Urinary bladder (tissue), 4 donors: ENCODE data around the gene GRAMD2B. TPM values are rescaled to one million over a fixed set of nuclear protein-coding genes. Genes with fewer than 3 reads are reported as not detected.
A peak's percentile ranks its signal among the peaks of the same experiment; 100 is the strongest.

Experiments
- DNase-seq: peaks from one replicate; pipeline ENCODE4 v3.0.0-alpha.2; 2015; ENCODE audit errors: extremely low spot score
- H3K27ac ChIP-seq: one replicate; pipeline ENCODE4 v1.5.1; 2013; ENCODE audit warnings: low read depth, mild to moderate bottlenecking, moderate library complexity
- H3K36me3 ChIP-seq: one replicate; pipeline ENCODE4 v1.6.1; 2013; ENCODE audit warnings: mild to moderate bottlenecking, moderate library complexity; ENCODE audit not compliant: insufficient read depth
- H3K4me1 ChIP-seq: one replicate; pipeline ENCODE4 v1.6.1; 2013; ENCODE audit warnings: mild to moderate bottlenecking, moderate library complexity; ENCODE audit not compliant: insufficient read depth
- H3K4me3 ChIP-seq: one replicate; pipeline ENCODE4 v1.5.1; 2013; ENCODE audit warnings: low read depth, low read length
- WGBS: extraction: QIAGEN DNeasy Blood & Tissue Kit; methylation state at CpG from one replicate; pipeline ENCODE4 v1.1.7; 2013; 5-methylcytosine and 5-hydroxymethylcytosine counted together
- polyA plus RNA-seq: library from polyadenylated mRNA; stranded (reverse); fragments of 200-250 nt; gene quantifications from one replicate; pipeline ENCODE4 v1.2.3, GENCODE V29; 2013
- total RNA-seq: library from RNA; depleted of rRNA; stranded (reverse); fragments of >200 nt; gene quantifications from one replicate; pipeline ENCODE4 v1.2.3, GENCODE V29; 2014
- donor health status: healthy with polysubstance abuse.
- donor health status: healthy.

GRAMD2B gene
- total and polyA plus RNA-seq, 2 donors = 10.8 to 39.4 TPM

DNA sequence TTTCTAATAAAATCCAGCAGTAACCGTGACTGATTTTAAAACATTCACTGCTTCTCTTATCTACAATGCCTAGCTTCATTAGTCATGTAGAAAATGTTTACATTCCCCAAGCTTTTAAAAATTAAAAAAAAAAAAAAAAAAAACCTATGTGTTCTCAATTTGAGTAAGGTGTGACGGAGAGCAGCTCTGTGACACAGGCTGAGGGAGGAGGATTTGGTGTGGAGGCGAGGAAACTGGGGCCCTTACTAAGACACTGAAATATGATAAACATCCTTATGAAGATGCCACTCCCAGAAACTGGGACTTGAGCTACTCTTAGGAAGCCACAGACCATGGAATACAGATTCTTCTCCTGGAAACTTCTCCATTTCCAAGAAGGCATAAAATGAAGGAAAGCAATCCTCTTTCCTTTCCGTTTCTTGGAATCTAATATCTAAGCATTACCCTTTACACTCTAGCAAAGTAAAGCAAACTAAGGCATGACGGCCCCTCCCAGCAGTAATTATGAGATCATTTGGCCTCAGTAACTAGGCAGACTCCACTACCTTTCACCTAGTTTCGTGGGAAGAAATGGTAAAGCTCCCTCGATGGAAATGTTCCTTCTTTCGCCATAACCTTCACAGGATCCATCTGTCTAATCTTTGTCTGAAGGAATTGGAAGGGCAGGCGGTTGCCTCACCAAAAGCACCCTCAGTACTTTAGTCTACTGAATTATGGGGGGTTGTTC is 23.5 kb downstream of the GRAMD2B start:
- Histone ChIP-seq H3K4me1 (no peaks in the 10 kb centered on the region), H3K36me3 (no peaks in the 10 kb centered on the region), H3K27ac (no peak overlapping the region), H3K4me3 (no peak overlapping the region)
- DNase-seq = no peak
- 74% methylated on average over 9 of the region's 9 CpGs for WGBS

DNA sequence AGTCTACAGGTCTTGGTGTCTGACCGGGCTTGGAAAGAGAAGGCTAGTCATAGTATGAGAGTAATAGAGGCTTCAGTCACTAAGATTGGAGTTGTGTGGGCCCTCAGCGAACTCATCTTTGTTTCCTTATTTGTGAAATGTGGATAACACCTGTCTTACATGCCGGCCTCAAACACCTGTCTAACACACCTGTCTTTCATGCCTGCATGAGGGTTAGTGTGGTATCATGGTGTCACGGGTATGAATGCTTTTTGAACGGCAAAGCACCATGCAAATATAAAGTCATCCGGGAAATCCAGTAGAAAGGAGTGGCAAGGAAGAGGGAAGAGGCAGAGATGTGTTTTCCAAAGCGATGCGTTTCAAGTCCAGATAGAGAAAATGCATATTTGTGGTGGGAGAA is 25.5 kb downstream of the GRAMD2B start:
- no peaks in the 10 kb centered on the region for H3K36me3 ChIP-seq
- no peaks in the 10 kb centered on the region for H3K4me1 ChIP-seq
- DNase-seq = no peak
- no peak overlapping the region for H3K4me3 ChIP-seq
- WGBS = 87% methylated on average over 8 of the region's 8 CpGs
- no peak overlapping the region for H3K27ac ChIP-seq

DNA sequence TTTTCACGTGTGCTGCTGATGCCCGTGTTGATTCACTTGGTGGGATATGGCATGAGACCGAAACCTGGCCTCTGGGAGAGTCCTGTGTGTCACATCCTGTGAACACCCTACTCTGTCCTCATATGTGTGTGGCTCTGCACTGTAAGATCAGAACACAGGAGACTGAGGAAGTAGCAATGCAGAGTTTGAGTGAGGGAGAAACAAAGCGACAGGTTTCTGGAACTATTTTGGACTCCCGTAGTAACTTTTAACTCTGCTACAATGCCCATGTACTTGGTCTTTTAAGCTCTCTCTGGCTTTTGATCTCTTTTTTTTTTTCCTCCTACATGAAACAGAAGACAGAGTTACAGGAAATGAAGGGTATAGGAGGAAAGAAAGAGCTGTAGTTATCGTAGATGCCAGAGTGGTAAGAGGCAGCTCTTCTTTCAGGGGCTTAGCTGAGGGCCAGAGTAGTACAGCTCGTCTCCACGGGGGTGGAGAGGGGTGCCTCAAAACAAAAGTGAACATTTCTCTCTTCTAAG is 26.6 kb downstream of the GRAMD2B start:
- Histone ChIP-seq H3K4me3 (no peak overlapping the region), H3K4me1 (no peaks in the 10 kb centered on the region), H3K27ac (peak overlapping the region; percentile 54), H3K36me3 (no peaks in the 10 kb centered on the region)
- DNase-seq = no peak
- 30% methylated on average over 8 of the region's 8 CpGs for WGBS

DNA sequence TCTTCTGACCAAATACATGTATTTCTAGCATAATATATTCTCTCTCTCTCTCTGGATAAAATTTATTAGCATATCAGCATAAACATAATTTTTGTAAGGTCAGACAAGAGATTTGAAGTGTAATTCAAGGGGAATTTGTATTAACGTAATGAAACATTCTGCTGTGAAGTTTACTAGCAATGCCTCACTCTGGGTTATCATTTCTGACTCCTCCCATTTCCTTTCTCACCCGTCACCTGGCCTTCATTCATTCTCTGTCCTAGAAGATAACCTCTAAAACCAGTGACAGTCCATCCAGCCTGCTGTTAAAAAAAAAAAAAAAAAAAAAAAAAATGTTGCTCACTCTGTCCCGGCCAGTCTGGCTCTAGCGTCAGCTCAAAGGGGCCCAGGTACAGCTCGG is 27.1 kb downstream of the GRAMD2B start:
- H3K36me3 ChIP-seq = no peaks in the 10 kb centered on the region
- H3K27ac ChIP-seq = no peak overlapping the region
- no peaks in the 10 kb centered on the region for H3K4me1 ChIP-seq
- H3K4me3 ChIP-seq = no peak overlapping the region
- DNase-seq = no peak
- 80% methylated on average over 5 of the region's 5 CpGs for WGBS

DNA sequence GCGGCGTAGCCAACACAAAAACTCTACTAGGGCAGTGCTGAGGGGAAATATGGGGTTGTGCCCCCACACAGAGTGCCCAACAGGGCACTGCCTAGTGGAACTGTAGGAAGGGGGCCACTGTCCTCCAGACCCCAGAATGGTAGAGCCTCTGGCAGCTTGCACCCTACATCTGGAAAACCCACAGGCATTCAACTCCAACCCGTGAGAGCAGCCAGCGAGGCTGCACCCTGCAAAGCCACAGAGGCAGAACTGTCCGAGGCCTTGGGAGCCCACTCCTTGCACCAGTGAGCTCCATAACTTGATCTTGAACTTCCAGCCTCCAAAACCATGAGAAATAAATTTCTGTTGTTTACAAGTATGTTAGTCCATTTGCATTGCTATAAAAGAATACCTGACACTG is 27.7 kb downstream of the GRAMD2B start:
- WGBS = 76% methylated on average over 5 of the region's 5 CpGs
- Histone ChIP-seq H3K4me1 (no peaks in the 10 kb centered on the region), H3K4me3 (no peak overlapping the region), H3K27ac (no peak overlapping the region), H3K36me3 (no peaks in the 10 kb centered on the region)
- DNase-seq = no peak

DNA sequence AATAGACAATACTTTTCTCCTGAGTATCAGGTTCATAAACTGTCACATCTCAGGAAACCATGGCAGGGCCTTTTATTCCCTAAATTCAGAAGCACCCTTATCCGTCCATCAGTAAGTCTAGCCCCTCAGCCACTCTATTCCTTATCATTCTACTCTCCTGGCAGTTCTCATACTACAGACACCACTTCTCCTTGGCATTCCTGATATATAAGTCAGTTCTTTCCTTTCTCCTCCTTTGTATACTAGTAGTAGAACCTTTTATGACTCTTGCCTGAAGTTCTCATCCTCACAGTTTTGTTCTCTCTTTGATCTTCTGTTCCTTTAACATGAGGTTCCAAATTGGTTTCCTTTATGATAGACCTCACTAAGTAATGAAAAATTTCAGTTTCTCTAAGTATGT is 29.3 kb downstream of the GRAMD2B start:
- Histone ChIP-seq H3K36me3 (peaks cover 1% of the 10 kb centered on the region), H3K4me1 (no peaks in the 10 kb centered on the region), H3K27ac (no peak overlapping the region), H3K4me3 (no peak overlapping the region)
- DNase-seq = no peak
- WGBS = 96% methylated on average over 1 of the region's 1 CpG

DNA sequence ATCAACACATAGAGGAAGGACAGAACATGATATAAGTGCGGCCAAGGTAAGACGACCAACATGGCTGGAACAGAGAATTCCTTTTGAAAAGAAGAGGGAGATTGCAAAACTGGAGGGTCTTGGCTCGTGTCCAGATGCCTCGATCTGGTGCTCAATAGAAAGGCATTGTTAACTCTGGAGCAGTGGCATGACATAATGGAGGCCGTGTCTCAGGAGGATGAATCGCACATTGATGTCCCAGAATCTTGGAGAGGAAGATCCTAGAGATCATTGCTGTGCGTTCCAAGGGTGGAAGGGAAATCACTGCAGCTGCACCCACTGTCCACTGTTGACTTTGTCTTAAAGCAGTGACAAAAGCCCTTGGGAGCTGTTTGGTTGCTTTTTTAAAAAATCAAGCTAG is 30.9 kb downstream of the GRAMD2B start:
- 83% methylated on average over 7 of the region's 7 CpGs for WGBS
- Histone ChIP-seq H3K36me3 (peaks cover 1% of the 10 kb centered on the region), H3K4me3 (no peak overlapping the region), H3K27ac (no peak overlapping the region), H3K4me1 (no peaks in the 10 kb centered on the region)
- DNase-seq = no peak

DNA sequence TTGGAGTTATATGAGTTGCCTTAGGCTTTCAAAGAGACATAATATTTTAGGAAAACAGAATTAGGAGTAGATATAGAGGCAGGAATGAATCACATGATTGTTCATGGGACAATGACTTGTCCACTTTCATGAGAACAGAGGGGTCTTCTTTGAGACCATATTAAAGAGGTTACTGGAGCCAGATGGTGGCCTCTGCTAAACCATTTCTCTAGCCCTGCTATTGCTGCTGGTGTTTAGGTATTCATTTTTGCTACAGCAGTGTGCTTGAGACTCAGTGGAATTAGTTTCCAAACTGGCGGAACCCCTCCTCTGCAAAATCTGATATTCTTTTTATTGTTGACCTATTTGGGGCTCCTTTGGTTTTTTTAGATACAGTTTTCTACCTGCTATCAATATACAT is 31.3 kb downstream of the GRAMD2B start:
- WGBS = 98% methylated on average over 1 of the region's 1 CpG
- no peak for DNase-seq
- Histone ChIP-seq H3K27ac (no peak overlapping the region), H3K4me3 (no peak overlapping the region), H3K4me1 (no peaks in the 10 kb centered on the region), H3K36me3 (peaks cover 1% of the 10 kb centered on the region)

DNA sequence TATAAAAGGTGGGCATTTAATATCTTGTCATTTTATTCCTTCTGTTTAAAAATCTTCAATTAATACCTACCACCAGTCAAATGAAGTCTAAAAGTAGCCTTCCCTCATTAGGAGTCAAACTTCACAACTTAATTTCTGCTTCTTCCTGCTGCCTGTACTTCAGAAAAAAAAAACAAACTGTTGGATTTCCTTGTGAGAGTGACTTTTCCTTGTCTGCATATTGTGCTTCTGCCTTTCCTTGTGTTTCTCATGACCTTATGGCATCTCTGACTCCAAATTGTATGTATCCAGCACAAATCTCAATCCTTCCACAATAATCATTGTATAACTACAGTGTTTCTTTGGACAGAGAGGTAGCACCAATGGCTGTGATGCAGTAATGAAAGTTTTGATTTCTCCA is 32.1 kb downstream of the GRAMD2B start:
- Histone ChIP-seq H3K36me3 (peaks cover 1% of the 10 kb centered on the region), H3K4me1 (no peaks in the 10 kb centered on the region), H3K4me3 (no peak overlapping the region), H3K27ac (no peak overlapping the region)
- no peak for DNase-seq

DNA sequence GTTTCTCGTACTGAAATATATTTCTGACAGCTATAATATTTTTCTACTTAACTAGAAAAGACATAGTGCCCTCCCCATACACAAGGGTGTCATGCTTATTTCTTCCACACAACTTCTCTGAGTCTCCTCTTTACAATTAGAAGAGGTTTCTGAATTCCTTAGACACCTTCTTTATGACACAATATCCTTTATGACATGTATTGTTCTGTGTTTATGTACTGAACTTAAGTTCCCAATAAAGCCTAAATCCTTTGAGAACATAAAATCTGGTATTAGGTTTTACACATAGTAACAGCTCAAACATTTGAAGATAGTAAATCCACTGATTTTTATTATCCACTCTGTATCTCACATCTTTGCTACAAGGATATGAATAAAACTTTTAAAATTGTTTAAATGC is 32.5 kb downstream of the GRAMD2B start:
- H3K4me1 ChIP-seq = no peaks in the 10 kb centered on the region
- H3K27ac ChIP-seq = no peak overlapping the region
- WGBS = 78% methylated on average over 1 of the region's 1 CpG
- H3K36me3 ChIP-seq = peaks cover 1% of the 10 kb centered on the region
- no peak overlapping the region for H3K4me3 ChIP-seq
- no peak for DNase-seq

DNA sequence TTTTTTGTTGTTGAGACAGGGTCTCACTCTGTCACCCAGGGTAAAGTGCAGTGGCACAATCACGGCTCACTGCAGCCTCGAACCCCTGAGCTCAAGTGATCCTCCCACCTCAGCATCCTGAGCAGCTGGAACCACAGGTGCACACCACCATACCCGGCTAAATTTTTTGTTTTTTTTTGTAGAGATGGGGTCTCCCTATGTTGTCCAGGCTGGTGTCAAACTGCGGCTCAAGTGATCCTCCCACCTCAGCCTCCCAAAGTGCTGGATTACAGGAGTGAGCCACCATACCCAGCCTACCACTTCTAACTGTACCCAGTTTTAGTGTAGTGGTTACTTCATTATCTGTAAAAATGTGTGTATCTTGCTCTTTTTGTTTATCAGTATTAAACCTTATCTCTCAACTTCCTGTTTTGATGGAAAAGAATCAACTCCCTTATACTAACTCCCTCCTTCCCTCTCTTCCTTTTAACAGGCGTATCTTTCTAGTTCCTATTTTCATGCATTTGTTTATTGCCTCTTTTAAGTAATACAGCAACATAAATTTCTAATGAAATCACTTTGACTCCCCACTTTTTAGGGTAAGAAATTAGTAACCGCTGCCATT is 33.1 kb downstream of the GRAMD2B start:
- no peak for DNase-seq
- no peak overlapping the region for H3K27ac ChIP-seq
- no peaks in the 10 kb centered on the region for H3K4me1 ChIP-seq
- H3K36me3 ChIP-seq = peaks cover 1% of the 10 kb centered on the region
- WGBS = 91% methylated on average over 6 of the region's 6 CpGs
- no peak overlapping the region for H3K4me3 ChIP-seq

DNA sequence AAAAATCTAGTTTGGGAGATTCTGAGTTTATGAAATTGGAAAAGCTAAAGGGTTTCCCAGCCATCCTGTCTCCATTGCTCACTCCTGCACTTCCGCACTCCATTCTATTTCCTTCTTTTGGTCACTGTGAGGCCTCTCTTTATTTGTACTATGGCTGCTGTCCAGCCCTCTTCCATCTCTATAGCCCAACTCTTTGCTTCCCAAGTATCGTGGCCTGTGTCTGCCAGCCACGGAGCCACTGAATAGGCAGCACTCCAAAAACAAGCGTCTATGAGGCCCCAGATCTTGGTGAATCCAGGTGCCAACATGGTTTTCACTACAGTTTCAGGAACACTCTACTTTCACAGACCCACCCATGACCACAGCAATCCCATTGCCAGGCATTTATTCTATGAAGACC is 37.2 kb downstream of the GRAMD2B start:
- Histone ChIP-seq H3K27ac (no peak overlapping the region), H3K4me1 (no peaks in the 10 kb centered on the region), H3K36me3 (peaks cover 1% of the 10 kb centered on the region), H3K4me3 (no peak overlapping the region)
- DNase-seq = no peak
- WGBS = 93% methylated on average over 4 of the region's 4 CpGs

DNA sequence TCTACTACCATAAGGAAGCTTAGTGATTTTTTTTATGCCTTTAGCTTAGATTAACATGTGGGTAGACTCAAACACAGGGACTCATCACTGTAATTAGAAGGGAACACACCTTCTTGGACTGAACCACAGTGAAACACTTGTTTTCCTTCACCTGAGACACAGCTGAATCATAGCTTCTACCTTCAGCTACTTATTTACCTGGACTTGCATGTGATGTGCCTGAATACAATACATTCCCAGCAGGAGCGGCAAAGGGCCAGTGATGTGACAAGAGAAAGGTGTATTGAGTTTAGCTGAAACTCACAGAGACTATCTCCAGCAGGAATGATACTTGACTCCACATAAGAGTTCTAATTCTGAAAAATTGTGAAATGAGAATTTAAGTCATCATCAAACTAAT is 37.8 kb downstream of the GRAMD2B start:
- no peak overlapping the region for H3K27ac ChIP-seq
- DNase-seq = no peak
- WGBS = 94% methylated on average over 1 of the region's 1 CpG

DNA sequence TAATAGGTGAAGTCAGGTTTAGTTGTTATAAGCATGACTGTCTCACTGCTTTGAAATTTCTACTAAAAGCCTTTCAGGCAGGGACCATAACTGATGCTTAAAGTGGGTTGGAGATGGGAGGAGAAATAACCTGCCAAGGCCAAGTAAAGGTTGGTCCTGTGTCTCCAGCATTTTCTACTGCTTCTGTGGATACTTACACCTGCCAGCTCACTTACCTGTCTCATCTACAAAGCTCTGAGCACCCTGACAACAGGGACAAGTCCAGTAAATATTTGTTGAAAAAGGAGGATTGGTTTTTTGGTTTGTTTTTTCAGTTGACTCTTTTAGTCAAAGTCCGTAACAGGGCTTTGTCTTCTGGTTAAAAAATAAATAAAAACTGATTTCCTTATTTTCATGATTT is 38.6 kb downstream of the GRAMD2B start:
- no peak for DNase-seq
- Histone ChIP-seq H3K36me3 (peaks cover 3% of the 10 kb centered on the region), H3K4me3 (no peak overlapping the region), H3K4me1 (no peaks in the 10 kb centered on the region), H3K27ac (no peak overlapping the region)
- WGBS = 84% methylated on average over 1 of the region's 1 CpG

More for the DNA sequence above, 37.8 kb downstream of the GRAMD2B start:
- Histone ChIP-seq H3K4me3 (no peak overlapping the region), H3K4me1 (no peaks in the 10 kb centered on the region), H3K36me3 (peaks cover 3% of the 10 kb centered on the region)
